Vagina (tissue), 2 donors: ENCODE data around the gene IFNW1. TPM values are rescaled to one million over a fixed set of nuclear protein-coding genes. Genes with fewer than 3 reads are reported as not detected.
"Not testable (repeated sequence)": the region's sequence is repeated elsewhere in the genome, so short reads cannot be mapped to it uniquely, and the experiment has no call there.

ENCODE experiments used
- DNase-seq, 2 donors: peaks; one replicate each; pipeline ENCODE4 v3.0.0-alpha.2; 2017; ENCODE audit errors: extremely low spot score in 2 of 2
- H3K27ac ChIP-seq: fragments of 200-600 bp; sonication (generic); one replicate; pipeline ENCODE4 v1.5.1; 2019
- H3K27me3 ChIP-seq: fragments of 200-600 bp; sonication (generic); one replicate; pipeline ENCODE4 v1.5.1; 2019
- H3K36me3 ChIP-seq, 2 donors: fragments of 200-600 bp; sonication (generic); one replicate each; pipeline ENCODE4 v1.5.1; 2017 to 2019
- H3K4me1 ChIP-seq: fragments of 200-600 bp; sonication (generic); one replicate; pipeline ENCODE4 v1.5.1; 2019
- H3K4me3 ChIP-seq, 2 donors: fragments of 200-600 bp; sonication (generic); 1 replicate in 1 of 2; 2 replicates in 1 of 2; pipeline ENCODE4 v1.5.1; 2016 to 2019
- H3K9me3 ChIP-seq: fragments of 200-600 bp; sonication (generic); one replicate; pipeline ENCODE4 v1.5.1; 2019
- CTCF ChIP-seq, 3 experiments: fragments of 450-650 bp in 2 of 3; fragments of 200-600 bp in 1 of 3; sonication (generic) in 1 of 3; IDR thresholded peaks; one replicate each; pipeline ENCODE4 v1.5.1; 2017 to 2019; ENCODE audit warnings: antibody characterized with exemption in 3 of 3, mild to moderate bottlenecking in 2 of 3, moderate library complexity in 2 of 3
- POLR2A ChIP-seq, 2 donors: fragments of 450-650 bp; IDR thresholded peaks; one replicate each; pipeline ENCODE4 v1.6.1; 2017; ENCODE audit warnings: antibody characterized with exemption in 2 of 2, mild to moderate bottlenecking in 2 of 2, moderate library complexity in 2 of 2
- POLR2AphosphoS5 ChIP-seq, 2 donors: sonication (generic); formaldehyde crosslinking; IDR thresholded peaks; one replicate each; pipeline ENCODE4 v1.9.0; 2017; ENCODE audit warnings: antibody characterized with exemption in 2 of 2, mild to moderate bottlenecking in 2 of 2, low read depth in 1 of 2; ENCODE audit not compliant: insufficient read depth in 1 of 2
- intact Hi-C: fragments of 100-400 bp; cut with DNase I; formaldehyde crosslinking; loops from one replicate; pipeline ENCODE4 v1.15.1; 2023
- total RNA-seq: library from RNA; depleted of rRNA; stranded (reverse); fragments of >200 nt; gene quantifications from one replicate; pipeline ENCODE4 v1.2.3, GENCODE V29; 2016

Gene IFNW1
- total RNA-seq: not detected

DNA sequence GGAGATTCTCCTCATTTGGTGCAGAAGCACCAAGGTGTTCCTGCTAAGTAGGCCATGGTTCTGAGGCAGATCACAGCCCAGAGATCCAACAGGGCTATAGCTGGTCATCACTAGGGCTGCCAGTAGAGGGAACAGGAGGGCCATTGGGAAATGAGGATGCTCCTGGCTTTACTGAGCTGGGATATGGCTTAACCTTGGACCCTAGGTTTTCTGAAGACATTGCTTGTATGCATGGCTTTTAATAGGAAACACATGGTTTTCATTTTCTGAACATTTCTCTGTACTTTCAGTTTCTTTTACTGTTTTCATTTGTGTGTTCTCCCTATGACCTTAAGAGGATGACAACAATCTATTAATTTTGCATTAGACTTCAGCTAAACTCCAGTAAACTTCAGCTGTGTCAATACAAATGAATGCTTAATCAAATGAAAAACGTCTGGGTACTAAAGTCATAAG is at the start of gene IFNW1:
Gene IFNW1, minus strand, starts transcription at position 406 of the 456 bp plus-strand sequence. Its CDS starts 262 bp downstream, at position 144.
- no peaks in the 10 kb centered on the region for H3K36me3 ChIP-seq
- intact Hi-C loops: no loop called here
- no peak within 1 kb of the TSS for H3K4me3 ChIP-seq
- H3K27me3 ChIP-seq: no peaks in the 10 kb centered on the region
- no peak within 1 kb of the TSS for H3K27ac ChIP-seq
- DNase-seq: no peak
- H3K4me1 ChIP-seq: no peaks in the 10 kb centered on the region
- TF ChIP-seq POLR2A (IDR thresholded peaks at IDR 0.05) (no peak), POLR2AphosphoS5 (IDR thresholded peaks at IDR 0.05; ENCODE audit: insufficient read depth in 1 of 2, low read depth in 1 of 2) (no peak), CTCF (IDR thresholded peaks at IDR 0.05) (no peak)
- H3K9me3 ChIP-seq: no peaks in the 10 kb centered on the region

- DNase-seq, H3K27me3 ChIP-seq, H3K27ac ChIP-seq, H3K4me3 ChIP-seq, H3K9me3 ChIP-seq, H3K4me1 ChIP-seq, H3K36me3 ChIP-seq, intact Hi-C loops: not testable (repeated sequence)
Measured at GRCh38 chr9:21187487-21187886, 45.9 kb upstream of the IFNW1 start, which contains the start of gene IFNA4. TSS of gene IFNA4 (minus strand) at chr9:21187587. CDS start at chr9:21187531, 56 bp downstream.

DNA sequence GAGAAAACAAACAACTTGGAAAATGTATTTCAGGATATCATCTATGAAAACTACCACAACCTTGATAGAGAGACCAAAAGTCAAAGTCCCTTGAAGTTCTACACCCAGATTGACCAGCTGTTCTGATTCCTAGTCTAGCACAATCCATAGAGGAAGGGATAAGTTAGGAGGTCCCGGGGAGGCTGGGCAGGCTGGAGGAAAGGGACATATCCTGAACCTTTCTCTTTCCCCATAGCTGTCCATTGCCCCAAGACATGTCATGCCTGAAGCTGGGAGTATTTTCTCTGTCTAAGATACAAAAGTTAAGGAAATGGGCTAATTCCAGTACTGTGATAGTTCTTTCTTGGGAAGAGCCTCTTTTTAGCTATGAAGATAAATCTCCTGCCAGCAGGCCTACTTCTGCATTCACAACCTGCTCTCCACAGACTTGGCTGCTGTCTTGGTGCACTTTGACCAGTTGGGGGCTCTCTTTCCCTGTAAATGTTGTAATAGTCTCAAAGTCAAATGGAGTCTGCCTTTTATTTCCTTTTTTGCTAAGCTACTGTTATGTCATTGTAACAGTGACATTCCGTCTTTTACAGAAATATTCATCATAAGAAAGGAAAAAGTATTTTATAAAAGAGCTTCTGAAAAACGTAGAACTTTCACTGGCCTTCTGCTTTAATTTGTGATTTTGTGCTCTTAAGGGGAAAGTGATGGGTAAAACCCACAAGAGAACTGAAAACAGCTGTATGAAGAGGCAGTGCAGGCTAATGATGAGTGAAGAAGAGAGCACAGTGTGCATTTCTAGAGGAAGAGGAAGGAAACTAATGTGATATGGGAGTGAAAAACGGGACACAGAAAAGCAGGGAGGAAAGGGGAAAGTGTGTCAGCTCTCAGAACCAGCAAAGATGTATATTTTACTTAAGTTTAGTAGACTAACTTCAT is 41.4 kb upstream of the IFNW1 start:
- H3K27ac ChIP-seq, H3K9me3 ChIP-seq, H3K36me3 ChIP-seq, H3K4me1 ChIP-seq, DNase-seq, intact Hi-C loops, H3K27me3 ChIP-seq, H3K4me3 ChIP-seq: not testable (repeated sequence)

GRCh38 chr9:21174671-21175070 is 33.0 kb upstream of the IFNW1 start:
- Histone ChIP-seq H3K4me1 (no peaks in the 10 kb centered on the region), H3K27ac (no peak overlapping the region), H3K4me3 (no peak overlapping the region), H3K36me3 (no peaks in the 10 kb centered on the region), H3K27me3 (no peaks in the 10 kb centered on the region), H3K9me3 (no peaks in the 10 kb centered on the region)
- intact Hi-C loops: no loop called here
- no peak for TF ChIP-seq CTCF (IDR thresholded peaks at IDR 0.05)
- no peak for TF ChIP-seq POLR2A (IDR thresholded peaks at IDR 0.05)
- TF ChIP-seq POLR2AphosphoS5 (IDR thresholded peaks at IDR 0.05; ENCODE audit: insufficient read depth in 1 of 2, low read depth in 1 of 2): no peak
- no peak for DNase-seq

GRCh38 chr9:21172156-21172555 is 30.5 kb upstream of the IFNW1 start:
- Histone ChIP-seq H3K36me3 (no peaks in the 10 kb centered on the region), H3K27me3 (no peaks in the 10 kb centered on the region), H3K4me1 (no peaks in the 10 kb centered on the region), H3K9me3 (no peaks in the 10 kb centered on the region), H3K27ac (no peak overlapping the region), H3K4me3 (no peak overlapping the region)
- intact Hi-C loops: no loop called here
- no peak for TF ChIP-seq POLR2A (IDR thresholded peaks at IDR 0.05)
- no peak for TF ChIP-seq POLR2AphosphoS5 (IDR thresholded peaks at IDR 0.05; ENCODE audit: insufficient read depth in 1 of 2, low read depth in 1 of 2)
- TF ChIP-seq CTCF (IDR thresholded peaks at IDR 0.05): no peak
- no peak for DNase-seq

DNA sequence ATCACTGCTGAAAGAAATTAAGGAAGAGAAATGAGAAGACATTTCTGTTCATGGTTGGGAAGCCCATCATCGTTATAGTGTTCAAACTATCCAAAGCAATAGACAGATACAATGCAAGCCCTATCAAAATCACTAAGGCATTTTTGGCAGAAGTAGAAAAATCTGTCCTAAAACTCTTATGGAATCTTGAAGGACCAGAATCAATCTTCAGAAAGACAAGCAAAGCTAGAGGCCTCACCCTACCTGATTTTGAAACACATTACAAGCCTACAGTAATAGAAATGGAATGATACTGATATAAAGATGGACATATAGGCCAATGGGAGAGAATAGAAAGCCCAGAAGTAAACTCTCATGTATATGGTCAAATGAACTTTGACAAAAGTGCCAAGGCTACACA is 29.7 kb upstream of the IFNW1 start:
- H3K36me3 ChIP-seq: no peaks in the 10 kb centered on the region
- no peaks in the 10 kb centered on the region for H3K4me1 ChIP-seq
- H3K9me3 ChIP-seq: no peaks in the 10 kb centered on the region
- no peak overlapping the region for H3K27ac ChIP-seq
- H3K27me3 ChIP-seq: no peaks in the 10 kb centered on the region
- TF ChIP-seq POLR2A (IDR thresholded peaks at IDR 0.05) (no peak), CTCF (IDR thresholded peaks at IDR 0.05) (no peak), POLR2AphosphoS5 (IDR thresholded peaks at IDR 0.05; ENCODE audit: insufficient read depth in 1 of 2, low read depth in 1 of 2) (no peak)
- DNase-seq: no peak
- intact Hi-C loops: no loop called here
- H3K4me3 ChIP-seq: no peak overlapping the region

GRCh38 chr9:21166560-21166959 is 24.9 kb upstream of the IFNW1 start, which contains the start of gene IFNA21:
TSS of gene IFNA21 (minus strand) at chr9:21166660. CDS start at chr9:21166612, 48 bp downstream.
- H3K9me3 ChIP-seq, H3K27me3 ChIP-seq, H3K4me1 ChIP-seq, DNase-seq, H3K36me3 ChIP-seq, H3K4me3 ChIP-seq, H3K27ac ChIP-seq, intact Hi-C loops: not testable (repeated sequence)
